ENCODE data around the gene SMURF1. TPM values are rescaled to one million over a fixed set of nuclear protein-coding genes. Genes with fewer than 3 reads are reported as not detected.

Gene SMURF1
- total and polyA plus RNA-seq, 2 experiments from 2014 or later = 6.8 to 19.1 TPM

GRCh38 chr7:99034932-99035722 is 108.8 kb downstream of the SMURF1 start:
- Histone ChIP-seq H3K36me3 (ENCODE audit: low read depth) (peaks cover 26% of the 10 kb centered on the region), H3K9ac (no peak overlapping the region), H3K79me2 (ENCODE audit: insufficient read depth) (peaks cover 9% of the 10 kb centered on the region; the same call in 1 of the 2 replicates), H3K4me3 (no peak overlapping the region), H2AFZ (no peak overlapping the region), H3K27me3 (replicated peaks; ENCODE audit: insufficient read depth) (no peaks in the 10 kb centered on the region), H3K9me3 (ENCODE audit: low read depth) (no peaks in the 10 kb centered on the region), H3F3A (ENCODE audit: insufficient read depth) (peaks cover 42% of the 10 kb centered on the region), H3K27ac (no peak overlapping the region), H3K4me2 (ENCODE audit: unreplicated experiment) (no peak overlapping the region), H3K9me2 (ENCODE audit: insufficient read depth) (no peaks in the 10 kb centered on the region), H3K4me1 (ENCODE audit: insufficient read depth) (no peaks in the 10 kb centered on the region), H4K20me1 (ENCODE audit: insufficient read depth) (0 out of 2 replicates have a peak, but pooled peaks cover 4% of the 10 kb centered on the region)
- TF ChIP-seq EZH2 (IDR thresholded peaks at IDR 0.05; ENCODE audit: insufficient read depth, poor library complexity, severe bottlenecking) = no peak
- no peak for TF ChIP-seq EZH2phosphoT487 (IDR thresholded peaks at IDR 0.05; ENCODE audit: insufficient read depth, low read depth)
- DNase-seq = no peak
- in situ Hi-C loops (cut with MboI) = no loop called here
- 93 to 94% methylated on average over 28 to 30 of the region's 30 CpGs for WGBS, 2 experiments (ENCODE audit: low coverage in 1 of 2, low lambda C conversion rate in 2 of 2, missing lambda C conversion rate in 2 of 2)

- Histone ChIP-seq H3K4me1 (ENCODE audit: insufficient read depth) (no peaks in the 10 kb centered on the region), H3K4me2 (ENCODE audit: unreplicated experiment) (no peak overlapping the region), H3K9ac (no peak overlapping the region), H3K79me2 (ENCODE audit: insufficient read depth) (no peaks in the 10 kb centered on the region), H3K27ac (no peak overlapping the region), H3K36me3 (ENCODE audit: low read depth) (peaks cover 33% of the 10 kb centered on the region), H2AFZ (no peak overlapping the region), H3K27me3 (replicated peaks; ENCODE audit: insufficient read depth) (no peaks in the 10 kb centered on the region), H3K4me3 (no peak overlapping the region), H3K9me2 (ENCODE audit: insufficient read depth) (no peaks in the 10 kb centered on the region), H4K20me1 (ENCODE audit: insufficient read depth) (0 out of 2 replicates have a peak, but pooled peaks cover 4% of the 10 kb centered on the region), H3F3A (ENCODE audit: insufficient read depth) (peaks cover 54% of the 10 kb centered on the region), H3K9me3 (ENCODE audit: low read depth) (no peaks in the 10 kb centered on the region)
- in situ Hi-C loops (cut with MboI) = no loop called here
- 81 to 92% methylated on average over 4 of the region's 4 CpGs for WGBS, 2 experiments (ENCODE audit: low coverage in 1 of 2, low lambda C conversion rate in 2 of 2, missing lambda C conversion rate in 2 of 2)
- no peak for DNase-seq
- no peak for TF ChIP-seq EZH2phosphoT487 (IDR thresholded peaks at IDR 0.05; ENCODE audit: insufficient read depth, low read depth)
- no peak for TF ChIP-seq EZH2 (IDR thresholded peaks at IDR 0.05; ENCODE audit: insufficient read depth, poor library complexity, severe bottlenecking)
These were observed 110.1 kb downstream of the SMURF1 start for GRCh38 chr7:99033765-99034164.

- H4K20me1 ChIP-seq (ENCODE audit: insufficient read depth) = 0 out of 2 replicates have a peak, but pooled peaks cover 4% of the 10 kb centered on the region
- H2AFZ ChIP-seq = no peak overlapping the region
- H3K9me3 ChIP-seq (ENCODE audit: low read depth) = no peaks in the 10 kb centered on the region
- H3K4me1 ChIP-seq (ENCODE audit: insufficient read depth) = no peaks in the 10 kb centered on the region
- no peaks in the 10 kb centered on the region for H3K9me2 ChIP-seq (ENCODE audit: insufficient read depth)
- in situ Hi-C loops (cut with MboI) = no loop called here
- DNase-seq = no peak
- H3K9ac ChIP-seq = no peak overlapping the region
- H3F3A ChIP-seq (ENCODE audit: insufficient read depth) = peaks cover 52% of the 10 kb centered on the region
- no peak overlapping the region for H3K4me3 ChIP-seq
- no peak overlapping the region for H3K27ac ChIP-seq
- WGBS, 2 experiments (ENCODE audit: low coverage in 1 of 2, low lambda C conversion rate in 2 of 2, missing lambda C conversion rate in 2 of 2) = 92 to 98% methylated on average over 15 of the region's 15 CpGs
- H3K79me2 ChIP-seq (ENCODE audit: insufficient read depth) = no peaks in the 10 kb centered on the region
- no peak overlapping the region for H3K4me2 ChIP-seq (ENCODE audit: unreplicated experiment)
- no peak for TF ChIP-seq EZH2 (IDR thresholded peaks at IDR 0.05; ENCODE audit: insufficient read depth, poor library complexity, severe bottlenecking)
- TF ChIP-seq EZH2phosphoT487 (IDR thresholded peaks at IDR 0.05; ENCODE audit: insufficient read depth, low read depth) = no peak
- H3K36me3 ChIP-seq (ENCODE audit: low read depth) = peaks cover 37% of the 10 kb centered on the region
- no peaks in the 10 kb centered on the region for H3K27me3 ChIP-seq (replicated peaks; ENCODE audit: insufficient read depth)
These were observed 111.0 kb downstream of the SMURF1 start for GRCh38 chr7:99032928-99033327.

GRCh38 chr7:99031496-99031895 is 112.4 kb downstream of the SMURF1 start:
- H3K9ac ChIP-seq = no peak overlapping the region
- H4K20me1 ChIP-seq (ENCODE audit: insufficient read depth) = 0 out of 2 replicates have a peak, but pooled peaks cover 4% of the 10 kb centered on the region
- H3K9me2 ChIP-seq (ENCODE audit: insufficient read depth) = no peaks in the 10 kb centered on the region
- H3F3A ChIP-seq (ENCODE audit: insufficient read depth) = peaks cover 45% of the 10 kb centered on the region
- no peak overlapping the region for H3K4me2 ChIP-seq (ENCODE audit: unreplicated experiment)
- H3K79me2 ChIP-seq (ENCODE audit: insufficient read depth) = 0 out of 2 replicates have a peak, but pooled peaks cover 5% of the 10 kb centered on the region
- no peak for DNase-seq
- WGBS, 2 experiments (ENCODE audit: low coverage in 1 of 2, low lambda C conversion rate in 2 of 2, missing lambda C conversion rate in 2 of 2) = 86 to 90% methylated on average over 7 of the region's 7 CpGs
- H3K27me3 ChIP-seq (replicated peaks; ENCODE audit: insufficient read depth) = no peaks in the 10 kb centered on the region
- no peak overlapping the region for H2AFZ ChIP-seq
- peaks cover 39% of the 10 kb centered on the region for H3K36me3 ChIP-seq (ENCODE audit: low read depth)
- no peak for TF ChIP-seq EZH2phosphoT487 (IDR thresholded peaks at IDR 0.05; ENCODE audit: insufficient read depth, low read depth)
- no peak for TF ChIP-seq EZH2 (IDR thresholded peaks at IDR 0.05; ENCODE audit: insufficient read depth, poor library complexity, severe bottlenecking)
- no peak overlapping the region for H3K27ac ChIP-seq
- in situ Hi-C loops (cut with MboI) = no loop called here
- no peaks in the 10 kb centered on the region for H3K9me3 ChIP-seq (ENCODE audit: low read depth)
- H3K4me3 ChIP-seq = no peak overlapping the region
- H3K4me1 ChIP-seq (ENCODE audit: insufficient read depth) = no peaks in the 10 kb centered on the region

Data from GM23248 (cell line).